Activated CD4-positive, alpha-beta T cell treated with anti-CD3 and anti-CD28 coated beads, Interleukin-2, amount 50 U/mL, for 1 hour (primary cell): Measurements from ENCODE around the gene DMAC2.
"Not testable (repeated sequence)": the region's sequence is repeated elsewhere in the genome, so short reads cannot be mapped to it uniquely, and the experiment has no call there.

ENCODE experiments used
- DNase-seq: peaks from one replicate; pipeline ENCODE4 v3.0.0-alpha.2; 2020

Gene DMAC2

GRCh38 chr19:41442473-41443355 is 3.0 kb upstream of the DMAC2 start, which contains the start of gene ERICH4:
Gene ERICH4, plus strand, starts transcription at chr19:41443156. Its CDS starts 14 bp downstream, at chr19:41443170.
- DNase-seq, result no peak

- DNase-seq, result no peak
Observed at GRCh38 chr19:41441321-41441945, 1.7 kb upstream of the DMAC2 start.

GRCh38 chr19:41437944-41438574 is 1.7 kb downstream of the DMAC2 start:
- DNase-seq, result no peak

- DNase-seq, result no peak
Observed at GRCh38 chr19:41436674-41436951, 3.1 kb downstream of the DMAC2 start.

GRCh38 chr19:41435936-41436673 is 3.6 kb downstream of the DMAC2 start:
- DNase-seq, result no peak

- DNase-seq, result not testable (repeated sequence)
Observed at GRCh38 chr19:41435376-41435775, 4.3 kb downstream of the DMAC2 start.

GRCh38 chr19:41434450-41434849 is 5.3 kb downstream of the DMAC2 start:
- no peak for DNase-seq

GRCh38 chr19:41433171-41433570 is 6.5 kb downstream of the DMAC2 start:
- DNase-seq, result no peak

GRCh38 chr19:41431426-41432386 is 8.0 kb downstream of the DMAC2 start:
- no peak for DNase-seq

- DNase-seq, result no peak
Observed at GRCh38 chr19:41430922-41431321, 8.8 kb downstream of the DMAC2 start.

- no peak for DNase-seq
Observed at GRCh38 chr19:41428481-41428859, 11.2 kb downstream of the DMAC2 start.

GRCh38 chr19:41427647-41428480 is 11.8 kb downstream of the DMAC2 start:
- DNase-seq, result peak; percentile 19

- peak; percentile 31 for DNase-seq
Observed at GRCh38 chr19:41426952-41427646, 12.6 kb downstream of the DMAC2 start, which contains the start of gene B3GNT8. Gene B3GNT8, minus strand, starts transcription at chr19:41427374. Its CDS starts 596 bp downstream, at chr19:41426778.

- no peak for DNase-seq
Observed at GRCh38 chr19:41426116-41426841, 13.4 kb downstream of the DMAC2 start.

- DNase-seq, result no peak
Observed at GRCh38 chr19:41425174-41426115, 14.3 kb downstream of the DMAC2 start.

- no peak for DNase-seq
Observed at GRCh38 chr19:41424335-41425173, 15.2 kb downstream of the DMAC2 start.

GRCh38 chr19:41422955-41423354 is 16.8 kb downstream of the DMAC2 start:
- no peak for DNase-seq
